ENCODE data around the gene MRPL24.
A peak's percentile ranks its signal among the peaks of the same experiment; 100 is the strongest.

MRPL24 gene

GRCh38 chr1:156704930-156705320 lies 36.0 kb downstream of the MRPL24 start:
- Histone ChIP-seq H3K4me3 (ENCODE audit: low read length in 2 of 2) (peak overlapping the region; percentile 38 to 44), H3K9me3 (ENCODE audit: control insufficient read depth in 2 of 2, low read length in 2 of 2) (no peaks in the 10 kb centered on the region), H3K27me3 (ENCODE audit: control insufficient read depth in 2 of 2, insufficient read depth in 2 of 2, low read length in 2 of 2) (peaks cover 20 to 24% of the 10 kb centered on the region in 2 donors), H3K36me3 (ENCODE audit: control insufficient read depth in 2 of 2, insufficient read depth in 2 of 2, low read length in 2 of 2) (no peaks in the 10 kb centered on the region), H3K9ac (ENCODE audit: low read depth in 1 of 2, low read length in 2 of 2) (peak overlapping the region in 1 of 2 donors; percentile 25), H3K27ac (ENCODE audit: low read depth in 2 of 2, low read length in 2 of 2) (no peak overlapping the region), H3K4me1 (ENCODE audit: control insufficient read depth in 2 of 2, insufficient read depth in 2 of 2, low read length in 2 of 2) (peaks cover 20 to 21% of the 10 kb centered on the region in 2 donors)

- Histone ChIP-seq H3K27me3 (ENCODE audit: control insufficient read depth in 2 of 2, insufficient read depth in 2 of 2, low read length in 2 of 2) (peaks cover 20 to 24% of the 10 kb centered on the region in 2 donors), H3K9me3 (ENCODE audit: control insufficient read depth in 2 of 2, low read length in 2 of 2) (no peaks in the 10 kb centered on the region), H3K9ac (ENCODE audit: low read depth in 1 of 2, low read length in 2 of 2) (no peak overlapping the region), H3K4me3 (ENCODE audit: low read length in 2 of 2) (no peak overlapping the region), H3K4me1 (ENCODE audit: control insufficient read depth in 2 of 2, insufficient read depth in 2 of 2, low read length in 2 of 2) (peaks cover 18 to 20% of the 10 kb centered on the region in 2 donors), H3K36me3 (ENCODE audit: control insufficient read depth in 2 of 2, insufficient read depth in 2 of 2, low read length in 2 of 2) (no peaks in the 10 kb centered on the region), H3K27ac (ENCODE audit: low read depth in 2 of 2, low read length in 2 of 2) (no peak overlapping the region)
Observed at GRCh38 chr1:156704166-156704711, 36.6 kb downstream of the MRPL24 start.

GRCh38 chr1:156703741-156704140 lies 37.1 kb downstream of the MRPL24 start:
- peaks cover 20 to 24% of the 10 kb centered on the region in 2 donors for H3K27me3 ChIP-seq (ENCODE audit: control insufficient read depth in 2 of 2, insufficient read depth in 2 of 2, low read length in 2 of 2)
- no peak overlapping the region for H3K9ac ChIP-seq (ENCODE audit: low read depth in 1 of 2, low read length in 2 of 2)
- H3K27ac ChIP-seq (ENCODE audit: low read depth in 2 of 2, low read length in 2 of 2), result no peak overlapping the region
- H3K36me3 ChIP-seq (ENCODE audit: control insufficient read depth in 2 of 2, insufficient read depth in 2 of 2, low read length in 2 of 2), result no peaks in the 10 kb centered on the region
- no peaks in the 10 kb centered on the region for H3K9me3 ChIP-seq (ENCODE audit: control insufficient read depth in 2 of 2, low read length in 2 of 2)
- H3K4me1 ChIP-seq (ENCODE audit: control insufficient read depth in 2 of 2, insufficient read depth in 2 of 2, low read length in 2 of 2), result peaks cover 18 to 20% of the 10 kb centered on the region in 2 donors
- H3K4me3 ChIP-seq (ENCODE audit: low read length in 2 of 2), result no peak overlapping the region

DNA sequence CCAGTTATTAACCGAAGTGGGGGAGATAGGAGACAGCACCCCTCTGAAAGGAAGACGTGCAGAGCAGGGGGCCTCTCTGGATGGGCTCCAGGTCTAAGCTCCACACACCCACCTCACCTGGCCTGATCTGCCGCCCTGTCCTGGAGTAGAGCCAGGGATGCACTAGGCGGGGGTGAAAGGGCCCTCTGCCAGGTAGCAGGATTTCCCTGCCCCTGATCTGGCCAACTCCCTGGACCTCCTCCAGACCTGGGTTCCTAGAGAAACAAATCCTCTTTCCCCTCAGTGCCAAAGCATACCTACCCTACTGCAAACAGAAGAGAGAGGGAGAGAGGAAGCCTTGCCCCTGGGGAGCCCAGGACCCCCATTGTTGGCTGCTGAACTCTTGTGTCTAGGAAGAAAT lies 37.6 kb downstream of the MRPL24 start:
- H3K4me1 ChIP-seq (ENCODE audit: control insufficient read depth in 2 of 2, insufficient read depth in 2 of 2, low read length in 2 of 2), result peaks cover 18 to 20% of the 10 kb centered on the region in 2 donors
- H3K9me3 ChIP-seq (ENCODE audit: control insufficient read depth in 2 of 2, low read length in 2 of 2), result no peaks in the 10 kb centered on the region

GRCh38 chr1:156700736-156701531 lies 40.0 kb downstream of the MRPL24 start:
- H3K9me3 ChIP-seq (ENCODE audit: control insufficient read depth in 2 of 2, low read length in 2 of 2), result no peaks in the 10 kb centered on the region
- no peak overlapping the region for H3K27ac ChIP-seq (ENCODE audit: low read depth in 2 of 2, low read length in 2 of 2)
- H3K36me3 ChIP-seq (ENCODE audit: control insufficient read depth in 2 of 2, insufficient read depth in 2 of 2, low read length in 2 of 2), result no peaks in the 10 kb centered on the region
- H3K4me3 ChIP-seq (ENCODE audit: low read length in 2 of 2), result no peak overlapping the region
- peaks cover 17 to 24% of the 10 kb centered on the region in 2 donors for H3K27me3 ChIP-seq (ENCODE audit: control insufficient read depth in 2 of 2, insufficient read depth in 2 of 2, low read length in 2 of 2)
- H3K9ac ChIP-seq (ENCODE audit: low read depth in 1 of 2, low read length in 2 of 2), result no peak overlapping the region
- H3K4me1 ChIP-seq (ENCODE audit: control insufficient read depth in 2 of 2, insufficient read depth in 2 of 2, low read length in 2 of 2), result peaks cover 10 to 11% of the 10 kb centered on the region in 2 donors

More for the DNA sequence above, 37.6 kb downstream of the MRPL24 start:
- no peak overlapping the region for H3K4me3 ChIP-seq (ENCODE audit: low read length in 2 of 2)
- H3K9ac ChIP-seq (ENCODE audit: low read depth in 1 of 2, low read length in 2 of 2), result no peak overlapping the region
- peaks cover 20 to 24% of the 10 kb centered on the region in 2 donors for H3K27me3 ChIP-seq (ENCODE audit: control insufficient read depth in 2 of 2, insufficient read depth in 2 of 2, low read length in 2 of 2)
- no peaks in the 10 kb centered on the region for H3K36me3 ChIP-seq (ENCODE audit: control insufficient read depth in 2 of 2, insufficient read depth in 2 of 2, low read length in 2 of 2)
- H3K27ac ChIP-seq (ENCODE audit: low read depth in 2 of 2, low read length in 2 of 2), result no peak overlapping the region

DNA sequence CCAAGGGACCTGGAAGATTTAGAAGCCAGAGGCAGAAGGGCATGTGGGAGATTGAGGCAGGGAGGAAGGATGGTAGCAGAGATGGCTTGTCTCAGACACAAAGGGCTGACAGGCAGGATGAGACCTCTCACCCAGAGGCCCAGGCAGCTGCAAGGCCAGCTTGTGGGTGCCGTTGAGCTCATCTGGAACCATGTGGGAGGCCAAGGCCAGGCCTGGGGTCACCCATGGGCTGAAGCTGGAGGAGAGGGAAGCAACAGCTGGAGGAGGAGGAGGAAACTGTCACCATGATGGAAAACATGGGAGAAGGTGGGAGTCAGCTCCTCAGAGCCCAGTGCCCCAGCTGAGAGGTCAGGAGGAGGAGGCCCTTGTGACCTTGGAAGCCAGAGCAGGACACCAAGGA lies 41.9 kb downstream of the MRPL24 start:
- Histone ChIP-seq H3K4me1 (ENCODE audit: control insufficient read depth in 2 of 2, insufficient read depth in 2 of 2, low read length in 2 of 2) (peaks cover 0 to 7% of the 10 kb centered on the region in 2 donors), H3K27ac (ENCODE audit: low read depth in 2 of 2, low read length in 2 of 2) (no peak overlapping the region), H3K27me3 (ENCODE audit: control insufficient read depth in 2 of 2, insufficient read depth in 2 of 2, low read length in 2 of 2) (peaks cover 5 to 13% of the 10 kb centered on the region in 2 donors), H3K4me3 (ENCODE audit: low read length in 2 of 2) (no peak overlapping the region), H3K36me3 (ENCODE audit: control insufficient read depth in 2 of 2, insufficient read depth in 2 of 2, low read length in 2 of 2) (no peaks in the 10 kb centered on the region), H3K9ac (ENCODE audit: low read depth in 1 of 2, low read length in 2 of 2) (no peak overlapping the region), H3K9me3 (ENCODE audit: control insufficient read depth in 2 of 2, low read length in 2 of 2) (no peaks in the 10 kb centered on the region)

GRCh38 chr1:156697481-156697880 lies 43.4 kb downstream of the MRPL24 start:
- Histone ChIP-seq H3K27ac (ENCODE audit: low read depth in 2 of 2, low read length in 2 of 2) (no peak overlapping the region), H3K9me3 (ENCODE audit: control insufficient read depth in 2 of 2, low read length in 2 of 2) (no peaks in the 10 kb centered on the region), H3K4me1 (ENCODE audit: control insufficient read depth in 2 of 2, insufficient read depth in 2 of 2, low read length in 2 of 2) (peaks cover 0 to 17% of the 10 kb centered on the region in 2 donors), H3K4me3 (ENCODE audit: low read length in 2 of 2) (no peak overlapping the region), H3K36me3 (ENCODE audit: control insufficient read depth in 2 of 2, insufficient read depth in 2 of 2, low read length in 2 of 2) (no peaks in the 10 kb centered on the region), H3K27me3 (ENCODE audit: control insufficient read depth in 2 of 2, insufficient read depth in 2 of 2, low read length in 2 of 2) (peaks cover 3 to 10% of the 10 kb centered on the region in 2 donors), H3K9ac (ENCODE audit: low read depth in 1 of 2, low read length in 2 of 2) (no peak overlapping the region)

DNA sequence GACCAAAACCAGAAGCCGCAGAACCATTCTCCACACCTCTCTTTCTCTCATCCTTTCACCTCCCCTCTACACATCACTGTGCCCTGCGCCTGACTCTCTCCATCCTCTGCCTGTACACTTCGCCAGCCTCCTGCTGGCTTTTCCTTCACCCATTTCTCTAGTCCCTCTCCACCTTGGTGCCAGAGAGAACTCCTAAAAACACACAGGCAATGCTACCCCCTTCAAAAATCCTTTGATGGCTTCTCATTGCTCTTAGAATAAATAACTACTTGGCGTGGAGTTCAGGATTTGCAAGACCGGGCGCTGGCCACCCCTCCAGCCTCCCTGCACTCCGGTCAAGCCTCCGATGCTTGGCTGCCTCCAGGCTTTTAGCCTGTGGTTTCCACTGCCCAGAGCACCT lies 44.1 kb downstream of the MRPL24 start:
- Histone ChIP-seq H3K27me3 (ENCODE audit: control insufficient read depth in 2 of 2, insufficient read depth in 2 of 2, low read length in 2 of 2) (peaks cover 9 to 13% of the 10 kb centered on the region in 2 donors), H3K36me3 (ENCODE audit: control insufficient read depth in 2 of 2, insufficient read depth in 2 of 2, low read length in 2 of 2) (no peaks in the 10 kb centered on the region), H3K4me3 (ENCODE audit: low read length in 2 of 2) (no peak overlapping the region), H3K9me3 (ENCODE audit: control insufficient read depth in 2 of 2, low read length in 2 of 2) (no peaks in the 10 kb centered on the region), H3K27ac (ENCODE audit: low read depth in 2 of 2, low read length in 2 of 2) (no peak overlapping the region), H3K4me1 (ENCODE audit: control insufficient read depth in 2 of 2, insufficient read depth in 2 of 2, low read length in 2 of 2) (peaks cover 0 to 19% of the 10 kb centered on the region in 2 donors), H3K9ac (ENCODE audit: low read depth in 1 of 2, low read length in 2 of 2) (no peak overlapping the region)

DNA sequence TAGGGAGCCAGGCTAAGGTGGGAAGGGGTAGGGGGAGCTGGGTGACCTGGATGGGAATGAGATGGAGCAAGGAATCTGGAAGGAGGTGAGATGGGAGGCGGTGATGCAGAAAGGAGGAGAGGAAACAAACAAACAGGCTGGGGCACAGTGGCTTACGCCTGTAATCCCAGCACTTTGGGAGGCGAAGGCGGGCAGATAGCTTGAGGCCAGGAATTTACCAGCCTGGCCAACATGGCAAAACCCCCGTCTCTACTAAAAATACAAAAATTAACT lies 46.3 kb downstream of the MRPL24 start:
- Histone ChIP-seq H3K27ac (ENCODE audit: low read depth in 2 of 2, low read length in 2 of 2) (no peak overlapping the region), H3K27me3 (ENCODE audit: control insufficient read depth in 2 of 2, insufficient read depth in 2 of 2, low read length in 2 of 2) (peaks cover 23 to 30% of the 10 kb centered on the region in 2 donors), H3K4me3 (ENCODE audit: low read length in 2 of 2) (no peak overlapping the region), H3K4me1 (ENCODE audit: control insufficient read depth in 2 of 2, insufficient read depth in 2 of 2, low read length in 2 of 2) (peaks cover 0 to 20% of the 10 kb centered on the region in 2 donors), H3K9ac (ENCODE audit: low read depth in 1 of 2, low read length in 2 of 2) (no peak overlapping the region), H3K36me3 (ENCODE audit: control insufficient read depth in 2 of 2, insufficient read depth in 2 of 2, low read length in 2 of 2) (no peaks in the 10 kb centered on the region), H3K9me3 (ENCODE audit: control insufficient read depth in 2 of 2, low read length in 2 of 2) (no peaks in the 10 kb centered on the region)

DNA sequence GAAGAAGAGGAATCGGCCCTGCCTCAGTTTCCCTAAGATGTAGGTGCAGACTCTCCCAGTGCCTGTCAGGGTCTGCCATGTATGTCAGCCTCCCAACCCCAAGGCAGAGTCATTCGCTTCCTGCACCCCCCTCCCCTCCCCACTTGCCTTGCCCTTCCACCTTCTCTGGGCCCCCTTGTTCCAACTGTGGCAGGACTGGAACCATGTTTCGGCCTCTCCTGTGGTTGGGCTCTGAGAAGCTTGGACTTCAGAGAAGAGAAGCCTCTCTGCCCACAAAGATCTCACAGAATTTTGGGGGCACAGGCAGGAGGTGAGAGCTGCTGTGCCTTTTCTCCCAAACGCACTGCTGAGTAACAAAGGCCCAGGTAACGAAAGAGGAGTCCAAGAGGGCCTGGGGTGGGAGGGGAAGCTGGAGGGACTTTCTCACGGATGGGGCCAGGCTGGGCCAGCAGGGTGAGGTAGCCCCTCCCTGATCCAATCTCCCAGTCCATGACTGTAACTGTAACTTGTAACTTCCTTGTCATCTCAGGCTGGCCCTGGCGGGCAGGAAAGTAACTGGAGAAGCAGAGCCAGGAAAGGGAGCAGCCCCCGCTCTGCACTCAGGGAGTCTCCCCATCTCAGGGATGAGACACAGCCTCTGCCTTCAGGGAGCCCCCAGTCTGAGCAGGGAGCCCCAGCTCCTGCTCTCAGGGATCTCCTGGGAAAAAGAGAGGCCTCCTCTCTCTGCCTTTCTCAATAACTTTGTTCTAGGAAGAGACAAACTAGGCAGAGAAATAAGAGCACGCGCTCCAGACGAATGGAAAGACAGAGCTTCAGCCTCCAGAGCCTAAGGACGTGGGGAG lies 46.8 kb downstream of the MRPL24 start:
- Histone ChIP-seq H3K36me3 (ENCODE audit: control insufficient read depth in 2 of 2, insufficient read depth in 2 of 2, low read length in 2 of 2) (no peaks in the 10 kb centered on the region), H3K4me1 (ENCODE audit: control insufficient read depth in 2 of 2, insufficient read depth in 2 of 2, low read length in 2 of 2) (peaks cover 0 to 21% of the 10 kb centered on the region in 2 donors), H3K4me3 (ENCODE audit: low read length in 2 of 2) (no peak overlapping the region), H3K27me3 (ENCODE audit: control insufficient read depth in 2 of 2, insufficient read depth in 2 of 2, low read length in 2 of 2) (peaks cover 25 to 34% of the 10 kb centered on the region in 2 donors), H3K27ac (ENCODE audit: low read depth in 2 of 2, low read length in 2 of 2) (no peak overlapping the region), H3K9me3 (ENCODE audit: control insufficient read depth in 2 of 2, low read length in 2 of 2) (no peaks in the 10 kb centered on the region), H3K9ac (ENCODE audit: low read depth in 1 of 2, low read length in 2 of 2) (no peak overlapping the region)
